ENCODE results near the gene TTC39B. TPM values are rescaled to one million over a fixed set of nuclear protein-coding genes. Genes with fewer than 3 reads are reported as not detected.

Gene TTC39B
- total RNA-seq, 1 donor from 2014 or later: 2.7 TPM

- no peak for DNase-seq (ENCODE audit: low spot score in 2 of 2)
- no peaks in the 10 kb centered on the region for H3K4me1 ChIP-seq
- no peaks in the 10 kb centered on the region for H3K9me3 ChIP-seq
- H3K4me3 ChIP-seq: no peak overlapping the region
- H3K27me3 ChIP-seq: no peaks in the 10 kb centered on the region
- intact Hi-C loops (cut with DNase I): loop anchor here (10.0 kb wide), 1 partner anchor 100 kb away; no protein-coding TSS in a partner anchor
- TF ChIP-seq CTCF (IDR thresholded peaks at IDR 0.05): no peak
- no peak overlapping the region for H3K27ac ChIP-seq
- no peaks in the 10 kb centered on the region for H3K36me3 ChIP-seq
These were observed 192.0 kb downstream of the TTC39B start for GRCh38 chr9:15115041-15115440.

Other genes with a start within 250 kb of the TTC39B start
- gene SNAPC3, start 115.7 kb upstream of the TTC39B start, total RNA-seq: 8.8 TPM
- 115 TPM for gene PSIP1, start 203.8 kb upstream of the TTC39B start, total RNA-seq
- 1.7 TPM for gene CCDC171, start 245.8 kb upstream of the TTC39B start, total RNA-seq